Upper lobe of left lung (tissue), 4 donors: ENCODE data around the gene GCNA.

Source experiments
- CTCF ChIP-seq, 6 experiments: fragments of 450-650 bp in 4 of 6; fragments of 200-600 bp in 2 of 6; sonication (generic) in 2 of 6; IDR thresholded peaks; one replicate each; pipeline ENCODE4 v1.5.1; 2016 to 2019; ENCODE audit warnings: antibody characterized with exemption in 6 of 6
- EP300 ChIP-seq, 4 donors: sonication (generic); formaldehyde crosslinking; IDR thresholded peaks; one replicate each; pipeline ENCODE4 v1.5.1; 2017; ENCODE audit warnings: antibody characterized with exemption in 4 of 4, control low read depth in 2 of 4
- POLR2A ChIP-seq, 4 donors: fragments of 450-650 bp; IDR thresholded peaks; one replicate each; pipeline ENCODE4 v1.5.1; 2016 to 2017; ENCODE audit warnings: antibody characterized with exemption in 4 of 4, mild to moderate bottlenecking in 2 of 4
- POLR2AphosphoS5 ChIP-seq, 2 donors: sonication (generic); formaldehyde crosslinking; IDR thresholded peaks; one replicate each; pipeline ENCODE4 v1.5.1; 2017; ENCODE audit warnings: antibody characterized with exemption in 2 of 2

- TF ChIP-seq CTCF (IDR thresholded peaks at IDR 0.05) (no peak), POLR2A (IDR thresholded peaks at IDR 0.05) (peak in 2 of 4 donors; percentile 11 to 48), EP300 (IDR thresholded peaks at IDR 0.05) (no peak), POLR2AphosphoS5 (IDR thresholded peaks at IDR 0.05) (peak in 1 of 2 donors; percentile 40)
These were observed 44.2 kb upstream of the GCNA start for GRCh38 chrX:71533851-71534561.
